CD4-positive, alpha-beta T cell (primary cell): ENCODE data around the gene PMS1. TPM values are rescaled to one million over a fixed set of nuclear protein-coding genes. Genes with fewer than 3 reads are reported as not detected.

Experiments
- ATAC-seq: fragments of 200-7000 bp; cut with Tn5 transposase; one replicate; pipeline ENCODE4 v1.10.0; 2022; ENCODE audit warnings: mild to moderate bottlenecking; ENCODE audit not compliant: poor library complexity
- CTCF ChIA-PET: fragments of 350-600 bp; sonication (Branson Sonifier 250); formaldehyde crosslinking; loops from one replicate; lab custom pipeline; 2021; ENCODE audit warnings: antibody characterized with exemption, inconsistent platforms; lab: Charles Lee
- POLR2A ChIA-PET: fragments of 350-600 bp; sonication (Branson Sonifier 250); formaldehyde crosslinking; loops from one replicate; lab custom pipeline; 2021; ENCODE audit warnings: antibody characterized with exemption, inconsistent platforms; lab: Charles Lee
- DNase-seq, 14 experiments: peaks; one replicate each; pipeline ENCODE4 v3.0.0-alpha.2; 2013 to 2020; ENCODE audit warnings: mixed read lengths in 2 of 14
- H3K27ac ChIP-seq, 2 donors: one replicate each; pipeline versions ENCODE4 v1.5.1 to v1.7.0; 2013; ENCODE audit warnings: low read length in 2 of 2, low read depth in 1 of 2, mild to moderate bottlenecking in 1 of 2
- H3K27me3 ChIP-seq, 2 experiments: 1 replicate in 1 of 2; 2 replicates in 1 of 2; pipeline versions ENCODE4 v1.6.1 to v1.7.0; 2013; ENCODE audit warnings: low read length in 2 of 2, control low read depth in 1 of 2, mild to moderate bottlenecking in 1 of 2, moderate library complexity in 1 of 2; ENCODE audit not compliant: insufficient read depth in 2 of 2, control insufficient read depth in 1 of 2
- H3K36me3 ChIP-seq: one replicate; pipeline ENCODE4 v1.6.1; 2013; ENCODE audit warnings: low read length, control low read depth; ENCODE audit not compliant: insufficient read depth
- H3K4me1 ChIP-seq: one replicate; pipeline ENCODE4 v1.6.1; 2013; ENCODE audit warnings: low read length, control low read depth; ENCODE audit not compliant: insufficient read depth
- H3K4me3 ChIP-seq: one replicate; pipeline ENCODE4 v1.5.1; 2013; ENCODE audit warnings: mild to moderate bottlenecking, low read length, moderate library complexity
- H3K9me3 ChIP-seq, 2 experiments: 1 replicate in 1 of 2; 2 replicates in 1 of 2; pipeline versions ENCODE4 v1.6.1 to v1.7.0; 2013; ENCODE audit warnings: low read length in 2 of 2, mild to moderate bottlenecking in 2 of 2, control low read depth in 1 of 2, moderate library complexity in 1 of 2; ENCODE audit not compliant: control insufficient read depth in 1 of 2, insufficient read depth in 1 of 2
- H3K27ac Mint-ChIP-seq: one replicate; pipeline ENCODE4 v1.8.0; 2020; ENCODE audit warnings: mixed read lengths
- H3K27me3 Mint-ChIP-seq: one replicate; pipeline ENCODE4 v1.8.0; 2021; ENCODE audit warnings: mixed read lengths
- H3K36me3 Mint-ChIP-seq: one replicate; pipeline ENCODE4 v1.8.0; 2021; ENCODE audit warnings: low read depth, mixed read lengths
- H3K4me1 Mint-ChIP-seq: one replicate; pipeline ENCODE4 v1.8.0; 2021; ENCODE audit warnings: low read depth, mixed read lengths
- H3K4me3 Mint-ChIP-seq: one replicate; pipeline ENCODE4 v1.8.0; 2020; ENCODE audit warnings: mild to moderate bottlenecking, mixed read lengths
- H3K9me3 Mint-ChIP-seq: one replicate; pipeline ENCODE4 v1.8.0; 2020; ENCODE audit warnings: mixed read lengths
- CTCF ChIP-seq: fragments of 200-600 bp; IDR thresholded peaks from one replicate; pipeline ENCODE4 v1.8.0; 2022; ENCODE audit warnings: antibody characterized with exemption, mild to moderate bottlenecking
- intact Hi-C, 2 experiments: fragments of 100-400 bp; cut with DNase I in 1 of 2; cut with micrococcal nuclease in 1 of 2; formaldehyde crosslinking; loops; one replicate each; pipeline versions ENCODE4 v1.15.1 to v1.9.0; 2023 to 2025; cut with DNase I, micrococcal nuclease
- total RNA-seq, 174 experiments: library from RNA in 2 of 174; stranded (reverse) in 2 of 174; gene quantifications; one replicate each; pipeline ENCODE4 v1.2.3 and lab custom pipeline; 2021 to 2026

PMS1 gene
- total RNA-seq, 2 experiments from 2014 or later, result 9.6 to 9.8 TPM

- ChIA-PET POLR2A (no interaction called here), CTCF (interaction anchor here (0.7 to 1.6 kb wide), 3 partner anchors 24 to 172 kb away, joined by 3 read pairs; no protein-coding TSS in a partner anchor)
- Histone ChIP-seq H3K27me3 (no peaks in the 10 kb centered on the region), H3K36me3 (peaks cover 44% of the 10 kb centered on the region), H3K9me3 (no peaks in the 10 kb centered on the region), H3K27ac (no peak overlapping the region), H3K4me1 (no peaks in the 10 kb centered on the region), H3K4me3 (no peak overlapping the region)
- no peak for TF ChIP-seq CTCF
- H3K9me3 Mint-ChIP-seq, result no peaks in the 10 kb centered on the region
- peaks cover 73% of the 10 kb centered on the region for H3K36me3 Mint-ChIP-seq
- no peak overlapping the region for H3K27ac Mint-ChIP-seq
- intact Hi-C loops, result no loop called here
- H3K4me3 Mint-ChIP-seq, result no peak overlapping the region
- ATAC-seq (no peak), DNase-seq (no peak)
- H3K27me3 Mint-ChIP-seq, result no peaks in the 10 kb centered on the region
- H3K4me1 Mint-ChIP-seq, result no peaks in the 10 kb centered on the region
These were observed 13.7 kb downstream of the PMS1 start for GRCh38 chr2:189797902-189798301.

GRCh38 chr2:189798312-189799029 is 14.2 kb downstream of the PMS1 start:
- Histone ChIP-seq H3K9me3 (no peaks in the 10 kb centered on the region), H3K27me3 (no peaks in the 10 kb centered on the region), H3K27ac (no peak overlapping the region), H3K4me3 (no peak overlapping the region), H3K36me3 (peaks cover 40% of the 10 kb centered on the region), H3K4me1 (no peaks in the 10 kb centered on the region)
- CTCF ChIA-PET, result interaction anchor here (0.6 to 1.6 kb wide), 8 partner anchors 11 to 1805 kb away, joined by 3 to 10 read pairs (median 4); partner anchors contain the start of genes ORMDL1, OSGEPL1 and PMS1
- no peak for TF ChIP-seq CTCF
- H3K9me3 Mint-ChIP-seq, result no peaks in the 10 kb centered on the region
- no peak overlapping the region for H3K27ac Mint-ChIP-seq
- ATAC-seq (no peak), DNase-seq (peak in 3 of 14 experiments; percentile 13 to 23 (median 15))
- POLR2A ChIA-PET, result no interaction called here
- no peaks in the 10 kb centered on the region for H3K4me1 Mint-ChIP-seq
- H3K36me3 Mint-ChIP-seq, result peaks cover 70% of the 10 kb centered on the region
- intact Hi-C loops, result no loop called here
- no peaks in the 10 kb centered on the region for H3K27me3 Mint-ChIP-seq
- no peak overlapping the region for H3K4me3 Mint-ChIP-seq

- no peak overlapping the region for H3K27ac ChIP-seq
- POLR2A ChIA-PET, result no interaction called here
- CTCF ChIA-PET, result interaction anchor here (0.6 to 1.6 kb wide), 6 partner anchors 12 to 1805 kb away, joined by 3 to 10 read pairs (median 4); partner anchors contain the start of genes ORMDL1, OSGEPL1 and PMS1
- no peak overlapping the region for H3K4me3 Mint-ChIP-seq
- DNase-seq (no peak), ATAC-seq (no peak)
- no peaks in the 10 kb centered on the region for H3K9me3 ChIP-seq
- no peak overlapping the region for H3K27ac Mint-ChIP-seq
- peaks cover 70% of the 10 kb centered on the region for H3K36me3 Mint-ChIP-seq
- no peaks in the 10 kb centered on the region for H3K27me3 Mint-ChIP-seq
- intact Hi-C loops, result no loop called here
- no peaks in the 10 kb centered on the region for H3K4me1 Mint-ChIP-seq
- no peaks in the 10 kb centered on the region for H3K27me3 ChIP-seq
- H3K4me1 ChIP-seq, result no peaks in the 10 kb centered on the region
- peaks cover 40% of the 10 kb centered on the region for H3K36me3 ChIP-seq
- H3K4me3 ChIP-seq, result no peak overlapping the region
- TF ChIP-seq CTCF, result no peak
- H3K9me3 Mint-ChIP-seq, result no peaks in the 10 kb centered on the region
These were observed 14.7 kb downstream of the PMS1 start for GRCh38 chr2:189799030-189799331.
